ENCODE results near the gene CDK5RAP2. TPM values are rescaled to one million over a fixed set of nuclear protein-coding genes. Genes with fewer than 3 reads are reported as not detected.

CDK5RAP2 gene
- total and polyA plus RNA-seq, 9 of the 15 experiments (the other 6 are each of a cell fraction or from before 2014, with no cell fraction given), result 19.9 to 68.8 (median 42.2) TPM

DNA sequence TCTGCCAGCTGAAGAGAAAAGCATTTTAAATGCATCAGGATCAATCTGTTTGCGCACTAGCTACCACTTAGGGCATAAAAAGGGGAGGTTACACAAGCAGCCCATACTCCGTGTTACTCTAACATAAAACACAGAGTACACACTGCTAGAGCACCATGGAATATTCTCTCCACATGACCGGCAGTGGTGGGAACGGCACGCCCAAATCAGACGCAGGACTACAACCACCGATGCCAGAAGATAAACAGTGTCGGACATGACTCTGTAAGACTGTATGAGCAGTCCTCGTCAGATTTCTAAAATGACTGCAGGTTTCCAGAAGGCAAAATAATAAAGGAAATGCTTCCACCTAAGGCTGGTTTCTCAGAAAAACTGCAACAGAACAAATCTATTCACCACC is 40.0 kb downstream of the CDK5RAP2 start:
- Histone ChIP-seq H3K4me1 (replicated peaks in 1 of 2; ENCODE audit: control insufficient read depth in 2 of 2, insufficient read depth in 2 of 2, low read length in 2 of 2) (peaks cover 0 to 2% of the 10 kb centered on the region in 2 experiments; a peak in 2 of 5 replicates), H3K27me3 (ENCODE audit: control insufficient read depth in 2 of 2, insufficient read depth in 2 of 2, low read length in 2 of 2) (no peaks in the 10 kb centered on the region), H3K9me1 (ENCODE audit: control insufficient read depth, insufficient read depth, low read length) (no peaks in the 10 kb centered on the region), H3K9ac (ENCODE audit: insufficient read depth in 1 of 2, low read depth in 2 of 2, low read length in 2 of 2) (no peak overlapping the region), H3K9me3 (replicated peaks; ENCODE audit: control insufficient read depth, insufficient read depth, low read depth, low read length) (no peaks in the 10 kb centered on the region), H3K4me3 (no peak overlapping the region), H3K4me2 (ENCODE audit: insufficient read depth, low read length) (no peak overlapping the region), H3K27ac (ENCODE audit: extremely low read depth, low read depth, low read length) (no peak overlapping the region), H3K36me3 (ENCODE audit: control insufficient read depth, insufficient read depth, low read length) (peaks cover 88% of the 10 kb centered on the region), H2AFZ (ENCODE audit: low read depth, low read length) (no peak overlapping the region), H4K20me1 (replicated peaks; ENCODE audit: control insufficient read depth, insufficient read depth, low read length) (no peaks in the 10 kb centered on the region), H3K79me2 (ENCODE audit: control insufficient read depth, insufficient read depth, low read length) (no peaks in the 10 kb centered on the region)
- no peak for FAIRE-seq
- ChIA-PET CTCF (ENCODE audit: low intra/inter-chr PET ratio) (no interaction called here), POLR2A (interaction anchor here (1.4 to 1.8 kb wide), 2 partner anchors 11 to 16 kb away, joined by 4 read pairs; no protein-coding TSS in a partner anchor)
- no peak for ATAC-seq
- intact Hi-C loops (cut with micrococcal nuclease) (no loop called here), in situ Hi-C loops (cut with MboI) (no loop called here)
- TF ChIP-seq XRCC4 (IDR thresholded peaks at IDR 0.05; ENCODE audit: extremely low read depth, insufficient read depth, insufficient read length), result no peak
- no peak for TF ChIP-seq ZNF41 (CRISPR knock-in tag; conservative IDR thresholded peaks at IDR 0.05)
- TF ChIP-seq CBX8 (IDR thresholded peaks at IDR 0.05; ENCODE audit: borderline replicate concordance, extremely low read depth, low read depth, low read length, poor library complexity, severe bottlenecking), result no peak
- TF ChIP-seq DPF2 (IDR thresholded peaks at IDR 0.05), result no peak
- no peak for TF ChIP-seq PHB2 (IDR thresholded peaks at IDR 0.05; ENCODE audit: low read depth)
- TF ChIP-seq MEIS2 (IDR thresholded peaks at IDR 0.05; ENCODE audit: partially characterized antibody), result no peak
- TF ChIP-seq DACH1 (IDR thresholded peaks at IDR 0.05; ENCODE audit: partially characterized antibody), result no peak
- TF ChIP-seq CREB1 (IDR thresholded peaks at IDR 0.05), result no peak
- TF ChIP-seq CREB1 (CRISPR knock-in tag; IDR thresholded peaks at IDR 0.05), result no peak
- TF ChIP-seq SMAD4 (CRISPR knock-in tag; conservative IDR thresholded peaks at IDR 0.05), result no peak
- no peak for TF ChIP-seq TCF3 (CRISPR knock-in tag; IDR thresholded peaks at IDR 0.05)
- no peak for TF ChIP-seq FOXK1 (CRISPR knock-in tag; IDR thresholded peaks at IDR 0.05; ENCODE audit: borderline replicate concordance)
- TF ChIP-seq HNRNPLL (IDR thresholded peaks at IDR 0.05; ENCODE audit: low read depth, low read length, poor library complexity, severe bottlenecking), result no peak
- no peak for TF ChIP-seq TARDBP (IDR thresholded peaks at IDR 0.05)
- TF ChIP-seq COPS2 (conservative IDR thresholded peaks at IDR 0.05), result no peak
- no peak for TF ChIP-seq RBM15 (IDR thresholded peaks at IDR 0.05; ENCODE audit: insufficient read depth, low read length)
- no peak for TF ChIP-seq RUNX1 (IDR thresholded peaks at IDR 0.05; ENCODE audit: low read depth)
- no peak for TF ChIP-seq NR2C2 (CRISPR knock-in tag; IDR thresholded peaks at IDR 0.05)
- TF ChIP-seq NR2C2 (tag; IDR thresholded peaks at IDR 0.05), result no peak
- DNase-seq (ENCODE audit: extremely low read depth in 1 of 4, low spot score in 3 of 4), result no peak
- BruUV-seq (replicated peaks), result no TSS peak
- WGBS (ENCODE audit: insufficient coverage, low coverage, missing lambda C conversion rate), result 91% methylated on average over 9 of the region's 9 CpGs

Data from K562 (cell line).